CD4-positive, alpha-beta T cell treated with Interferon gamma for 1 hour (primary cell): Measurements from ENCODE around the gene FCN1.

Experiments
- DNase-seq: peaks from one replicate; pipeline ENCODE4 v3.0.0-alpha.2; 2020

The FCN1 gene

GRCh38 chr9:134950386-134951210 is 32.9 kb upstream of the FCN1 start:
- DNase-seq: no peak

DNA sequence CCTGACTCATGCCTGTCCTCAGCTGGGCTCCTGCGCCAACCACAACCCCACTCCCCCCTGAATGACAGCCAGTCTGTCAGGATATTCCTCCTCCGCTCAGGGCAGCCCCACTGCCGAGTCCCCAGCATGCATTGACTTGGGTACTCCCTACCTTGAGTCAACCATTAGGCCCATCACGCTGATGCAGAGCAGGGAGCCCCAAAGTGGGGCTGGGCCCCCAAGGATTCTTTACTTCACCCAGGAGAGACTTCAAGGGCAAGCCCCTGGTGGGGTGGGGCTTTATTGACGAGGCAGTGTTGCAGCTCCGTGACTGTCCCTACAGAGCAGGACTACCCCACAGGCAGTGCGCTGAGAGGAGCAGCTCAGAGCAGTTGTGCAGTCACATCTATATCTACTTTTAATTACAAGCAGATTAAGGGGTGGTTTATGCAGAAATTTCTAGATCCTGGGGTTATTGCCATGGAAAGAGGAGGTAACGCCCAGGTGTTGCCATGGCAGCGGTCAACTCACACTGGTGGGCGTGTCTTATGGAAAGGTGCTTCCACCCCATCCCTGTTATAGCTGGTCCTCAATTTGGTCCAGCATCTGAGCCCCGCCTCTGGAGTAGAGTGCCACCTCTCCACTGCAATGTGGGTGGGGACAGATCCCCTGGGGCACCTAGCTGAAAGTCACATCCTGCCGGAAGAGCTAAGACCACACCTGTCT is 32.1 kb upstream of the FCN1 start:
- no peak for DNase-seq

GRCh38 chr9:134948149-134948548 is 30.4 kb upstream of the FCN1 start:
- no peak for DNase-seq

DNA sequence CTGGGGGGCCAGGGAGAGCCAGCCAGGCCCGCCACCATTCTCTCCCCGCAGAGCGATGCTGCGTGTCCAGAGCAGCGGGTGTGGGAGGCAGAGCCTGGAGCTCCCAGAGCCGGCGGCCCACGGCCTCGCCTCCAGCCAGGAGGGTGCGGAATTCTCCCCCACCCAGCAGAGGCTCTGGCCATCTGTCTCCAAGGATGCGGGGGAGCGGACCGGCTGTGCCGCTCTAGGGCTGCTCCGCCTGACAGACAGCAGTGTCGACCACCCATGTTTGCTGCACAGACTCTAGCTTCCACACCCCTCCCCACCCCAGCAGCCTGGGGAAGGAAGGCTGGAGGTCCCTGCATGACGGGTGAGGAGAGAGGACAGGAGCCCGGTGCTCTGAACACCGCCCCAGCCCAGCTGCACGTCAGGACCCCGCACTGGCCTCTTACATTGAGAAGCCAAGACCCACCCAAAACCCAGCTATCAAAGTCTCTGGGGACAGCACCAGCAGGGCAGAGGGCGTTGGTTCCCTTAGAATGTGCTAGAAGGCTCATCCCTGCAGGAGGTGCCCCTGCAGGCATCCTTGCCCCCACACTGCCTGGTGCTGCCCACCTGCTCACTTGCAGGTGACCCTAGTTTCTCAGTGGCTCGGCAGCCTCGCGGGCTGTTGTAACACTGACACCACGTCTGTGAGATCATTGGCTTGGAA is 29.7 kb upstream of the FCN1 start:
- DNase-seq: no peak

DNA sequence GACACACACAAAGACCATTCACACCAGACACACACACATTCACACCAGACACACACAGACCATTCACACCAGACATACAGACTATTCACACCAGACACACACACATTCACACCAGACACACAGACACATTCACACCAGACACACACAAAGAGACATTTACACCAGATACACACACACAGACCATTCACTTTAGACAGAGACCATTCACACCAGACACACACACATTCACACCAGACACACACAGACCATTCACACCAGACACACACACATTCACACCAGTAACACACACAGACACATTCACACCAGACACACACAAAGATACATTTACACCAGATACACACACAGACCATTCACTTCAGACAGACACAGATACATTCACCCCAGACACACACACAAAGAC is 29.0 kb upstream of the FCN1 start:
- DNase-seq: no peak

DNA sequence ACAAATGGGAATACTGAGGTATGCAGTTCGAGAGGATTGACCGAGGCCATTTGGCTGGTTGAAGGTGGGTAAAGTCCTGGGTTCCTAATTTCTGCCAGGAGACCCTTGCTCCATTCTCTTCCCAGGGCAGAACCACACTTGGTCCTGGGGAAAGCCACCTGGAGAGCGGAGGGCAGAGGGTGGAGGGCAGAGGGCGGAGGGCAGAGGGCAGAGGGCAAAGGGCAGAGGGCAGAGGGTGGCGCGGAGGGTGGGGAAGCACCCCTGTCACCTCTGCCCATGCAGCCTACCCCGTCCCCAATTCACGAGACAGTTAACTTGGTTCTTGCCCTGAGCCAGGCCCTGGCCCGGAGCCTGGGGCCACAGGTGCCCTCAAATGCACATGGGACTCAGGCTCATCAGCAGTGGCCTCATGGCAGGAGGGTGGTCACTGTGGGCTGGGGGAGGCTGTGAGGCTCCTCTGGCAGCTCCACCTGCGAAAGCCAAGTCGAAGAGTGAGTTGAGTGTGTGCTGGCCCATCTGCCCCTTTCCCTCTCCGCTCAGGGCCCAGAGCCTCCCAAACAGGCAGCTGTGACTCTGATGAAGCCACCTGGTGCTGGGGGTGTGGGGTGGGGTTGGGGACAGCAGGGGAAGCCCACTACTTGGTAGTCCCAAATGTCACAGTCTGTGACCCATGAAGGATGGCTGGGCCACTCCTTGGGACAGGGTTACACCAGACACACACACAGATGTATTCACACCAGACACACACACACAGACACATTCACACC is 28.0 kb upstream of the FCN1 start:
- DNase-seq: no peak

DNA sequence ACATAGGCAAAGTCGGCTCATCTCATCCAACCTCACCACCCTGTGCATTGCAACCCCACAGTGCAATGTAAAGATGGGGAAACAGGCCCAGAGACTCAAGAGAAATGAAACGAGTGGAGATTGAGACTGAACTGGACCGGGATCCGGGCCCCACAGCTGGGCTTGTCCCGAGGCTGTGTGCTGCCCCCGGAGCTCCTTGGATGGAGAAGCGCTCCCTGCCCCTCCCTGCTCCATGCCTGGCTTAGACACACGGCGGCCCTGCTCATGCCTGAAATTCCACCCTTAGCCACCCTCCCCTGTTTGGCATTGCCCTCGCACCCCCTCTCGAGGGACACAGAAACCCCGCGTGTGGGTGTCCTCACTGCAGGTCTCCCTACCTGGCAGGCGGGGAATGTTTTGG is 27.2 kb upstream of the FCN1 start:
- no peak for DNase-seq

DNA sequence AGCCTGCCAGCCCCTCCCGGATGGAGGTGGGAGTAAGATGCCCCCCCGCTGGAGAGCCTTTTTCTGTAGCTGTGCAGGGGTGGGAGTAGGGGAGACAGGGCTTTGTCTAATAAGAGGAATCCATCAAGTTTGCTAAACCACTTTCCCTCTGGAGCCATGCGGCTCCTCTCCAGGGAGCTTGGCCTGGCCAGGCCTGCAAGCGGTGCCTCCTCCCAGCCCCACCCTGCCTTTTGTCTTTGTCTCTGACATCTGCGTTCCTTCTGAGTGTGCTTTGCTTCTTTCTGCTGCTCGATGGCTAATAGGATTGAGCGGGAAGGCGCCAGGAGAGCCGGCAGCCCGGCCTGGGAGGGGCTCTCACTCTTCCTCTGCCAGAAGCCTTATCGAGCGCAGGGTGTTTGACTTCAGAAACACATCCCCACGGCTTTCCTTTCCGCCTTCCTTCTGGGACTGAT is 26.7 kb upstream of the FCN1 start:
- DNase-seq: no peak

DNA sequence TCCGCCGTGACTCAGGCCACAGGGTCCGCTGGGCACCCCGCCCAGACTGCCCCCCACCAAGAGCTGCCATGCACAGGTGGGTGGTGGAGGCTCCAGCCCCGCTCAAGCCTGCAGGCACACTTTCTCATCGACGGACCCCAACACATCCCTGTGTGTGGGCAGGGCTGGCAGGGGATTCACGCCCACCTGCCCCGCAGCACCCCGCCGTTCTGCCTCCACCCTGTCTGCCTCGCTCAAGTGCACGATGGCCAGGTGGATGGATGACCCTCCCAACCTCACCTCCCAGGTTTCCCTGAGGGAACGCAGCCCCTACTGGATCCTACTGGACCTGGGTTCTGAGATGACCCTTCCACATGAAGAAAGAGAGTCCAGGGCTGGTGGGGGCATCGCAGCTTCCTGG is 26.1 kb upstream of the FCN1 start:
- DNase-seq: no peak

- no peak for DNase-seq
These were observed 25.7 kb upstream of the FCN1 start for GRCh38 chr9:134943411-134943810.

DNA sequence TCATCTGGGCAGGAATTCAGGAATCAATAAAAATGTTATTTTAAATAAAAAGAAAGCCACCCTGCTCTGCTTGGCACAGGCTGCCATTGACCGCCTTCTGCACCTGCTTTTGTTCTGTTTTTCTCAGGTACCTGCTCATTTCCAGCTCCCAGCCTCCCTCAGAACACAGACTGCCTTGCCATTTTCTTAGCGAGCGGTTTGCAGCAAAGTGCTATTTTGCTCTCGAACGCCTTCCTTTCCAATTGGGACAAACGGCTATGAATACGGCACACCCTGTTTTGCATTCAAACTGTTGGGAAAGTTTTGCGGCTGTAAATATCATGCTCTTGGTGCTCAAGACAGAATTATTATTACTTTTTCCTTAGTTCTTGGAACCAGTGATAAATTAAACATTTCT is 25.1 kb upstream of the FCN1 start:
- no peak for DNase-seq

- DNase-seq: no peak
These were observed 24.5 kb upstream of the FCN1 start for GRCh38 chr9:134942011-134942787.

- no peak for DNase-seq
These were observed 22.8 kb upstream of the FCN1 start for GRCh38 chr9:134940236-134941208.

GRCh38 chr9:134939836-134940235 is 22.1 kb upstream of the FCN1 start:
- DNase-seq: no peak

- DNase-seq: no peak
These were observed 21.5 kb upstream of the FCN1 start for GRCh38 chr9:134939080-134939733.

DNA sequence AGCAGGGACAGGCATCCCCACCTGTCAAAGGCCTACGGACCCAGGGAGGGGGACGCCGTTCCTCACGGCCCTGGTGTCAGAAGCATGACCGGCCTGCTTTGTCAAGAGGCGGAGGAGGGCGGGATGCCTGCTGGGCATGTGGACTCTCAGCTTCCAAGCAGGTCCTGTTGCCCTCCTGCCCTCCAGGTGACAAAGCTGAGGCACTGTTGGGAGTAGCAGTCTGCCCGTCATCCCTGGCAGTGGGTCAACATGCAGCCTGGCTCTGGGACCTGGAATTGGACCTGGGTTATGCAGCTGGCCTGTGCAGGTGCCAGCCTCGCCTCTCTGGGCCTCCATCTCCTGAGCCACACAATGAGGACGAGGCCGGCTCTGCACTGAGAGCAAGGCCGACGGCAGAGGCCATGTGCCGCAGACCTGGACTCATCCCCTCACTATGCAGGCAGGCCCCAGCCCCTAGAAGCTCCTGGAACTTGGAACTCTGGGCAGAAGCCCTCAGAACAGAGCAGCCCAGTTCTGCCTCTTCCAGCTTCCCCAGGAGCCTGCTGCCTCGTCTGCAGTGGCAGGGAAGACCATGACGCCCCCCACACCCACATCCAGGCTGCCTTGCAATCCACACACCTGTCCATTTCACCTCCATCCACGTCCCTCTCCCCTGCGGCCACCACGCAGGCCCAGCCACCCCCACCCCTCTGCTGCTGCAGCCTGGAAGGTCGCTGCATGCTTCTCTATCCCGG is 20.8 kb upstream of the FCN1 start:
- DNase-seq: no peak

GRCh38 chr9:134937566-134938345 is 20.0 kb upstream of the FCN1 start:
- DNase-seq: no peak

DNA sequence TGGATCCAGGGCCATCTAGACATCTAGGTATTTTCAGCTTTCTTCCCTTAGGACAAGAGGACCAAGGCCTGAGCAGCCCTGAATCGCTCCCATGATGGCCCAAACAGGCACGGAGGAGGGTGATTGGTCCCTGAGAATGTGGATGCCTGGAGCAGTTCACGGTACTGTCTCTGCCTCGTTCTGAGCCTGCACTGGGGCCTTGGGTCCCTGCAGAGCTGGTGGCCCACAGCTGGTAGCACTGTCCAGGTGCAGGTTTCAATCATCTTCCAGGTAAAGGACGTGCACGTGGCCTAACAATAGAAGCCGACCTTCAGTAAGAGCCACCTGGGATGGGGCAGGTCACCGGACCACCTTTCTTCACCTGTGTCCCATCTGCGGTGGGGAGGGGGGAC is 19.4 kb upstream of the FCN1 start:
- no peak for DNase-seq
